GM19240 (cell line): ENCODE results near the gene DOLPP1.
"Not testable (repeated sequence)": the region's sequence is repeated elsewhere in the genome, so short reads cannot be mapped to it uniquely, and the experiment has no call there.

ENCODE experiments used
- DNase-seq: peaks from one replicate; pipeline ENCODE4 v3.0.0; 2011; ENCODE audit warnings: low spot score; ENCODE audit not compliant: insufficient read length

The DOLPP1 gene, protein sequence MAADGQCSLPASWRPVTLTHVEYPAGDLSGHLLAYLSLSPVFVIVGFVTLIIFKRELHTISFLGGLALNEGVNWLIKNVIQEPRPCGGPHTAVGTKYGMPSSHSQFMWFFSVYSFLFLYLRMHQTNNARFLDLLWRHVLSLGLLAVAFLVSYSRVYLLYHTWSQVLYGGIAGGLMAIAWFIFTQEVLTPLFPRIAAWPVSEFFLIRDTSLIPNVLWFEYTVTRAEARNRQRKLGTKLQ

DNA sequence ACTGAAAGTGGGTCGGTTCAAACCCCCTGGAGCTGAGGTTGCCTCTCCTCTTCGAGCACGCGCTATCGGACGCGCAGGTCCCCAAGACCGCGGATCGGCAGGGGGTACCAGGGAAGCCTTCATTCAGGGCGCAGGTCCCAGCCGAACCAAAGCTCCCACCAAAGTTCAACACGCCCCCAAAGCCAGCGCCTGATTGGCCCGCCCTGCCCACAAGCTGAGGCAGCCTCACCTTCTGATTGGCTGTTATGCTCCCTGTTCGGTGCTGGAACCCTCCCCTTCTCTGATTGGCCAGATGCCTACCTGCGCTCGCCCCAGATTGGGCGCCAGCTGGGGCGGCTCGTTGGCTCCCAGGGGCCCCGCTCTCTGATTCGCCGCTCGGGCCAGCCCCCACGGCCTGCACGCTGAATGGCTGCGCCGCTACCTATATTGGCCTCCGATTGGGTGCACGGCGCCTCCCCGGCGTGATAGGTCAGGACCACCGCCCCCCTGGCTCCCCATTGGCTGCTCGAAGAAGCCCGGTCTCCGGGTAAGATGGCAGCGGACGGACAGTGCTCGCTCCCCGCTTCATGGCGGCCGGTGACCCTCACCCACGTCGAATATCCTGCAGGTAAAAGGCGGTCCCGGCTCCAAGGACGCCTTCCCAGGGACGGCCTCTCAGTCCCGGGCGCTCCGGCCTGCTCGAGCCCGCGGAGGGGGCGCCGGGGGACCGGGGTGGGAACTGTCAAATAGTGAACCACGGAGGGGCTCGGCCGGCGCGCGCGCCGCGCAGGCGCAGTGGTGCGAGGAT lies at the start of gene DOLPP1:
Gene DOLPP1 (plus strand): TSS at position 511 of the 787 bp plus-strand sequence. CDS start 21 bp downstream, at position 532.
- peak; percentile 97 for DNase-seq

DNA sequence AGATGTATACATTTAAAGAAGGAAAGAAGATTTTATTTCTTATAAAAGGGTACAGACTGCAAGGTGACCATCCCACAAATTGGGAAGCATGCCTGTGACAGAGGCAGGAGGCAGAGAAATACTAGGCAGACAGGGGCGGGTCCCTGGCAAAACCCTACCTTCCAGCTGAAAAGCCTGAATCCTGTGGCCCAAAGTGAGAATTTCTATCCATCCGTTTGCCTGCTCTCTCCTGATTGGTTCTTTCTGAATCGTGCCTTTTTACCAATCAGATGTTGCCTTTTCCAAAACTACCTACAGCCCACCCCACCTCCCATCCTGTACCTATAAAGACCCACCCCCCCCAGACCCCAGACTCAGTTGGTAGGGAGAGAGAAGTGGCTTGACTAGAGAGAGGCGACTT lies 49.4 kb upstream of the DOLPP1 start:
- DNase-seq, result no peak

DNA sequence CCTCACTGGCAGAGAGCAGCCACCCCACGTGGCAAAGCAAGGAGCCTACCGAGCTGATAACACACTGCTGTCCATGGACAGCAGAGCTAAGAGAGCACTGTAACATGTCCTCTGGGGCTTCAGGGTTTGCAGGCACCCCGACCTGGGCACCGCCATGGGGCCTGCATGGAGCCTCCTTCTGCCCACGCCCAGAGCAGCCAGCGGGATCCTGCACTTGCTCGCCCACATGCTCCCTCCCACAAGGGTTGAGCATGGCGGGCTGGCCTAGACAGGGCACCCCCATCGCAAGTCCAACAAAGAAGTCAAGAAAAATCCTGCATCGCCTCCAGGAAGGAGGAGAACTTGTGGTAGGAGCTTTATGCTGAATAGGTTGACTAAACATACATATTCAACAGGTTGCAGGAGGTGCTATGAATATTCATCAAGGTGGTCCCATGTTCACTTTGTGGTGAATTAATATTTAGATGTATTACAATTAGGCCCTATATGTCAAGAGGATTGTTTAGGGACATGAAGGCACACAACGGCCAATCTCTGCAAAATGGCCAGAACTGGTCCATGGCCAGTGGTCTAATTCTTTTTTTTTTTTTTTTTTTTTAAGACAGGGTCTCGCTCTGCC lies 48.3 kb upstream of the DOLPP1 start:
- no peak for DNase-seq

DNA sequence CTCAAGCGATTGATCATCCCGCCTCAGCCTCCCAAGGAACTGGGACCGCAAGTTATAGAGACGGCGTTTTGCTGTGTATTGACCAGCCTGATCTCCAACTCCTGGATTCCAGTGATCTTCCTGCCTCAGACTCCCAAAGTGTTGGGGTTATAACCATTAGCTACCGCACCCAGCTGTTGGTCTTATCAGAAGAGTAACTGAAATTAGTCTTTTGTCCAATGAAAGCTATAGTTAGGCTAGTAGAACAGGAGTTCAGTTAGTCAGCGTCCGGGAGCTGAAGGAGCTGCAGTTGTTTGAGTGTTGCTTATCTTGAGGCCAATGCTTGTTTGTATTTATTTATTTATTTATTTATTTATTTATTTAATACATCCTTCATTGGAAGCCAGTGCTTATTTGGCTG lies 47.7 kb upstream of the DOLPP1 start:
- DNase-seq, result no peak

DNA sequence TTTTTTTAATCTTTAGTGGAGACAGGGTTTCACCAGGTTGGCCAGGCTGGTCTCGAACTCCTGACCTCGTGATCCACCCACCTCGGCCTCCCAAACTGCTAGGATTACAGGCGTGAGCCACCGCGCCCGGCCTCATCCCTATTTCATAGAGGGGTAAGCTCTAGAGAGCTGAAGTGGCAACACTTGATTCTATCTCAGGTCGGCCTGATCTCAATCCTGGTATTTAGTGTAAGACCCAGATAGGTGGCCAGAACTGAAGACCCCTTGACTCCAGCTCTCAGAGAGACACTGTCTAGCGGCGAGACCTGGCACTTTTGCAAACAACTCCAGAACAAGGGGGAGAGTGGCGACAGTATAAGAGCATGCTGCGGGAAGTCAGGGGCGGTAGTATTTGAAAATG lies 45.1 kb upstream of the DOLPP1 start:
- DNase-seq, result not testable (repeated sequence)

DNA sequence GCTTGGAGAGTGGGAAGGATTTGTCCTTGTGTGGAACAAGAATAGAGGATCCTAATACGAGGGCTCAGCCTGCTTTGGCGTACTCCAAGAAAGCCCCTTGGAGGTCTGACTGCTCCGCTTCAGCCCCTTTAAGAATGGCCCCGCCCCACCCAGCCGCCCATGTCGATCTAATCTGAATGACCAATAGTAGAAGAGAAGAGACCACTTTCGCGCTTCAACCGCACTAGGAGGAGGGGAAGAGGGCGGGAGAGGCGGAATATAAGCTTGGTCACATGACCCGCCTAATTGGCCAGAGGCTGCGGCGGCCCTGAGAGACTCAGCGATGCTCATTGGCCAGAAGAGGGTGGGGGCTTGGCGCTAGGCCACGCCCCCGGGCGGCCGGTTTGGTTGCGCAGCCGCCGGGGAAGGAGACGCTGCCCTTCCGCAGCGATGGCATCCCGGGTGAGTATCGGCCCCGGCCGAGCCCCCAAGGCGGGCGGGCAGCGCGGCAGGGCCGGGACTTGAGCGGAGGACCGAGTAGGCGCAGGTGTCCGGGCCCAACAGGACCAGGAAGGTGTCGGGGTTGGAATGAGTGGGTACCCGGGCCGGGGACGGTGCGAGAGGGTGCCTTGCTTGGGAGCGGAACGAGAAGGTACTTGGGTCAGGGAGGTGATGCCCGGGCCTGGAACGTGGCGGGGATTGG lies 44.5 kb upstream of the DOLPP1 start, which contains the start of gene MIGA2:
Gene MIGA2 (plus strand): TSS at position 386 of the 682 bp plus-strand sequence. CDS start 3,969 bp downstream, outside the sequence.
- DNase-seq, result peak; percentile 98

DNA sequence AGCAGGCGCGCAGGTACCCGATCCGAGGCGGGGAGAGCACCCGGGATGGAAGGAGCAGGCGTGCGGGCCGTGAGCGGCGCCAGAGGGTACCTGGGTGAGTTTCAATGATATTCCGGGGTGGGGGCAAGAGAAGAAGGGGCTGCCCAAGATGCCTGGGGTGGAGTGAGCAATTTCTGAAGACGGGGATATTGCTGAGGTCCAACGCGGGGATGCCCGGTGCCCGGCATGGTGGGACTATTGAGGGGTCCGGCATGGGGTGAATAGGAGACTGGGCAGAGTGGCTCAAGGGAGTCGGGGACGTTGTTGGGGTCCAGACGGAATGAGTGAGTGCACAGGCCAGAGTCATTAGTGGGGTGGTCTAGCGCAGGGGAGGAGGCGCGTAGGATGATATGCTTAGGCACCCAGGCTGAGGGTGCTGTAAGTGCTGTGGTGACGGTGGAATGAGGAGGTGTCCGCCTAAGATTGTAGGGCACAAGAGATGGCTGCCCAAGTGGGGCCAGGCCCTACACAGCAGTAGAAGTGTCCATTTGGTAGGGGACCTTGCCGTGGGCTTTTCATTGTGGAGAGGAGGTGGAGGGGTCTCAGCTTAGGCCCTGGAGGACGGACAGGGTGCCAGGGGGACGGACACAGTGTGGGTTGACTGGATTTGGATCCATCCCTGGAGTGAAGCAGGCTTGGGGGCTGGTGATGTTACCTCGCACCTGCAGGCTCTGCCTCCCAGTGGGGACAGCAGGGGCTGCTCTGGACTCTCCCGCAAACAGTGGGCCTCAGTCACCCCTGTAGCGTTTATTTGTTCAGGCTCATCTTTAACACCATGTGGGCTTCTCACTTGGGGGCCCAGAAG lies 43.8 kb upstream of the DOLPP1 start:
- DNase-seq, result no peak

DNA sequence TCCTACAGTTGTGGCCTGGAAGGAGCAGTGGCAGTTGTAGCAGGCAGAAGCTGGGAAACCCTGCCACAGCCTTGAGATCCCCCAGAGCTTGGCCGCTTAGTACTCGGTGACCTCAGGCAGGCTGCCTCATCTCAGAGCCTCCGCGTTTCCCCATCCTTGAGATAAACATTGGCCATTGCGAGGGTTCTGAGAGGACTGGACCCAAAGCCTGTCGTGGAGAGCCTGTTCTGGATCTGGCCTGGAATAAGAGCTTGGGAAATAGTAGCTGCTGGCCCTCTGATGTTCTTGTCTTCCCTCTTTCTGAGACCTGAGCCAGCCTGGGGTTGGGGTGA lies 43.2 kb upstream of the DOLPP1 start:
- no peak for DNase-seq

DNA sequence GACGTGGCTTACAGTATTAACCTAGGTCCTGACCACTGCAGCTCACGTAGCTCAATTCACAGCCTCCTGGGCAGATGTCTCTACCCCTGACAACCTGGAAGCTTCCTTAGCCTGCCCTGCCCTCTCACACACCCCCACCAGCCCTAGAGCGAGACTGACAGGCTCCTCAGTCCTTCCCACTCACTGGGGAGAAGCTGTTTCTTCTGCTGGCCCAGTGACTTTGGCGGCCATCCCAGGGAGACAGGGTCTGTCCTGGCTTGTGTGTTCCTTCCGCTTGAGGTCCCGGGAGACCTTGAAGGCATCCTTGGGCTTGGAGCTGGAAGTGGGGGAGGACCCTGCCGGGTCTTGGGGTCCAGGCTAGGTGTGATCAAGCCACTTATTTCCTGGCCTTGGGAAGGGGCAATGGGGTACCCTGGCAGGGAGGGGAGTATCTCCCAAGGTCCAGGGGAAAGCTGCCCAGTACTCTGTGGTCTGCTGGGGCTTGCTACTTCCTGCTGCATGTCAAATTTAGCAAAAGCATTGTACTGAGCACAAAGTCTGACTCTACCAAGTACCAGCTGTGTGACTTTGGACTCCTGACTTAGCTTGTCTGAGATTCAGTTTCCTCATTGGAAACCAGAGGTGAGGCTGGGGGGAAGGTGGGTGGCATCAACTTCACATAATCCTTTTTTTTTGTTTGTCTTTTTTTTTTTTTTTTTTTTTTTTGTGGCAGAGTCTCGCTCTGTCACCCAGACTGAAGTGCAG lies 42.6 kb upstream of the DOLPP1 start:
- no peak for DNase-seq

DNA sequence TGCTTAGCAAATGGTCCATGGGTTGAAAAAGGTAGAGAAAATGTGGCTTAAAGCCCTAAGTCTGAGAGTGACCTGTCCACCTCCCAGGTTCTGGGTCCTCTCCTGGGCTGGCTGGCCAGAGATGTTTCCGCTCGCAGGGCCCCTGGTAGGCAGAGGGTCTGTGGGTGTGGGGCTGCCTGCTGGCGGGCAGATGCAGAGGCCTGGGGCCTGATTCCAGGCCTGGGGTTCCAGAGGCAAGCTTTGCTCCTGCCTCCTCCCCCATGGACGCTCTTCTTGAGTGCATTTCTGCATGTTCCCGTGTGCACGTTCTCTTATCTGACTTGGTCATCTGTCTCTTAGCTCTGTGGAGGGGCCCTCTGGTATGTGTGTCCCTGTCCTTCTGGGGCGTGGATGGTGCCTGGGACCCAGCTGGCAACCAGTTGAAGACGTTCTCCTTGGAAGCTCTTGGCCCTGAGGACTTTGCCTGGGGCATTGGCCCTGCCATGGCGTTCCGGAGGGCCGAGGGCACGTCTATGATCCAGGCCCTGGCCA lies 40.7 kb upstream of the DOLPP1 start:
- DNase-seq, result no peak

DNA sequence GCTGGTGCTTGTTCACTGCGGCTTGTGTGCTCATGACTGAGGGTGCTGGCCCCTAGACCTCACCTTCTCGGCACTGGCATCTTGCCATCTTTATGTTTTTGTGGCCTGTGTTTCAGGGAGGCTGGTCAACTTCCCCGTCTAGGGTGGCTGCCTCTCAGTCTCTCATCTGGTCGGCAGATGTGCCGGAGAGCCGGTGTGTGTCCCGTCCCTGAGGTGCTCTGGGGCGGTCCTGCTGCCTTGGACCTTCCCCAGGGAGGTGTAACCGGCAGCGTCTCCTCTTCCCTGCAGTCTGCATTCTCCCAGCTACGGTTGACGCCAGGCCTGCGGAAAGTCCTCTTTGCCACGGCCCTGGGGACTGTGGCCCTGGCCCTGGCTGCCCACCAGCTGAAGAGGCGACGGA lies 38.9 kb upstream of the DOLPP1 start:
- no peak for DNase-seq

DNA sequence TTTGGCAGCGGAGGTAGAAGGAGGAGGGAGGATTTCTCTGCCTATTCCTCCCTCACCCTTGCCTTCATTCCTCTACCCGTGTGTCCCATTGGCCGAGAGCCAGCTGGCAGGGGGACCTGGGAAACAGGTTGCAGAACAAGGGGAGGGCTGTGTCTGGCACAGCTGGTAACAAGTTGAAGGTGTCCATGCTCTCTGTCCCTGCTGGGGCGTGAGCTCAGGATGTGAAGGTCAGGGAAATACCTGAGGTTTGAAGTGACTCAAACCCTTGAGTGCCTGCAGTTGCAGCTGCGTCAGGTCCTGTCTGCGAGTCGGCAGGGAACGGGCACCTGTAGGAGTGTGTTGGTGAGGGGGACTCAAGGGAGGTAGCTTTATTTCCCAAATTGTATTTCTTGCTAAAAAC lies 28.3 kb upstream of the DOLPP1 start:
- no peak for DNase-seq

DNA sequence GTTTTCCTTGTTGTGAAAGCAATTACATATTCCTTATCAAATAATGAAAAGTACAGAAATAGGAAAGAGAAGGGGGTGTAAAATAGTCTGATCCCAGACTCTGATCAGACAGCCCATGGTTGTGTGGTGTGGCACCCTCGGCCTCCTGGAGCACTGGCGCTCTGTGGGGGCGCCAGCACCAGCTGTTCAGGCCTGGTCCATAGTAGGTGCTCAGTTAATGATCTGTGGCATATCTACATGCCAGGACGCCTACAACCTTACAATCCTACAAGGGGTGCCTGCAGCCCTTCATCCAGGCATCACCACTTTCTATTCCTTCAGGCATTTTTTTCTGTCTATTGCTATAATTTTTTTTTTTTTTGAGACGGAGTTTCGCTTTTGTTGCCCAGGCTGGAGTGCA lies 27.9 kb upstream of the DOLPP1 start:
- DNase-seq, result no peak

DNA sequence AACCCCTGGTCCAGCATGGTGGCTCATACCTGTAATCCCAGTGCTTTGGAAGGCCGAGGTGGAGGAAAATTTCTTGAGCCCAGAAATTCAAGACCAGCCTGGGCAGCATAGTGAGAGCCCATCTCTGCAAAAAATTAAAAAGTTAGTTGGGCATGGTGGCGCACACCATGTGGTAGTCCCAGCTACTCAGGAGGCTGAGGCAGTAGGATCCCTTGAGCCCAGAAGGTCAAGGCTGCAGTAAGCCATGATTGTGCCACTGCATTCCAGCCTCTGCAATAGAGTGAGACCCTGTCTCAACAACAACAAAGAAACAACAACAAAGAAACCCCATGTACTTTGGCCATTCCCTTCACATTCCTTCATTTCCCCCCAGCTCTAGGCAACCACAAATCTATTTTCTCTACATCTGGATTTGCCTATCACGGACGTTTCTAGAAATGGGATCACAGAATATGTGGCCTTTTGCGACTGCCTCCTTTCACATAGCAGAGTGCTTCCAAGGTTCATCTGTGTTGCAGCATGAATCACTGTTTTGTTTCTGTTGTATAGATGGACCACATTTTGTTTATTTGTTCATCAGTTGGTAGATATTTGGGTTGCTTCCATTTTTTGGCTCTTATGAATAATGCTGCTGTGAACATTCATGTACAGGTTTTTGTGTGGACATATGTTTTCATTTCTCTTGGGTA lies 26.6 kb upstream of the DOLPP1 start:
- DNase-seq, result no peak

DNA sequence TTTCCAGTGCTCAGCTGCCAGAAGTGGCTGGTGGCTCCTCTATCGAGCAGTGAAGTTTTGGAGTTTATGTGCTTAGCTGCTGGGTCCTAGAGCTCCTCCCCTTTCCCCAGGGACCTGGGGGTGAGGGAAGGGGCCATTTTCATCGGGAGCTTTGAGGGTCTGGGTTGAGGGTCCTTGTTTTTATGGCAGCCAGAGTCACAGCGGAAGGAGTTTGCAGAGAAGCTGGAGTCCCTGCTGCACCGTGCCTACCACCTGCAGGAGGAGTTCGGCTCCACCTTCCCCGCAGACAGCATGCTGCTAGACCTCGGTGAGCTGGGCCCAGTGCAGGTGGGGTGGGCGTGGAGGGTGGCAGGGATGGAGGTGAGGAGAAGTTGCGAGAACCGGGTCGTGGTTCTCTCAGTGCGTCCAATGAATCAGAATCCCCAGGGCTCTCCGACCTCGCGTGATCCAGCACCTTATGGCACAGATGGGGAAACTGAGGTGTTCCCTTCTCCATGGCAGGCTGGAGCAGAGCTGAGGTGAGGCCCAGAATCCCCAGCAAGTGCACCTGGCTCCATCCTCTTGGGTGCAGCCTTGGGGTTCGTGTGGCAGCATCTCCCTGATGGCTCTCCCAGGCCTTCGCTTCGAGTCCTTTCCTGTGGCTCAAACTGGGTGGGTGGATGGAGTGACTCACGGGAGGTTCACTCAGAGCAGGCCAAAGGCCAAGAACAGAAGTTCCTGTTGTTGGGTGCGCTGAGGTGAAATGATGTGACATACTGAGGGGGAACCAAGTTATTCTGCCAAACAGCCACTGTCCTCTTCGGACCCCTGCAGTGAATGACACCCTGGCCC lies 21.7 kb upstream of the DOLPP1 start:
- DNase-seq, result no peak

DNA sequence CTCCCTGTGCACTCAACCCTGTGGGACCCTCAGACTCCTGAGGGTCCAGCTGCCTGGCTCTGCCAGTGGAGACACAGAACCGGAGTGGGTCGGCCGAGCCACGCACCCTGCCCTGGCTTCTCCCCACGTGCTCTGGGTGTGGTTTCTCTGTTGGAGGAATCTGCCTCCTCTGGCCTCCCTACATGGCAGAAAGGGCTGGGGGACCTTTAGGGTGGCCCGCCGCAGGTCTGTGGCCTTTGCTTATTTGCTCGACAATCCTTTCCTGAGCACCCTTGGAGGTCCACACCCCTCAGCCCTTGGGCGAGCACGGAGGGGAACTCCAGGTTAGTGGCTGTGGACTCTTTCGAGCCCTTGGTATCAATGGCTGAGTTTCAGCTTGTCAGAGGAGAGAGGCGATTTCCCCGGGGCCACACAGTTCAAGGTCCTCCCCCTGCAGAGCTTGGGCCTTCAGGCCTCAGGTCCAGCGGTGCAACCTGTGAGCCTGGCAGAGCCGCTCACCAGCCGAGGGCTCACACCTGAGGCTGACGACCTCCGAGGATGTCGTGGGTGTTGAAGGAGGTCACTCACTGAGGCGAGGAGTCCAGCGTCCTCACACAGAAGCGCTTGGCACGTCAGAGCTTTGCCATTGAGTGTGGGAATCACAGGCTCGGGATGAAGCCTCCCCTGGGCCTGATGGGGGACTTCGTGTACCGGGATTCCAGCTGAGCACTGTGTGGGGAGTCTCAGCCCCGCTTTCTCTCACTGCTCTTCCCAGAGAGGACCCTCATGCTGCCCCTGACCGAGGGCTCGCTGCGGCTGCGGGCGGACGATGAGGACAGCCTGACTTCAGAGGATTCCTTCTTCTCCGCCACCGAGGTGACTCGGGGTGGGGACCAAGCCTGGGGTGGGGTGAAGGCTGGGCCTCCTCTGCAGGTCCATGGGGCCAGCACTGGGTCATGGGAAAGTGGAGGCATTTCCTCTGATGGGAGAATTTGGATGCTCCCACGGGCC lies 20.8 kb upstream of the DOLPP1 start:
- no peak for DNase-seq

DNA sequence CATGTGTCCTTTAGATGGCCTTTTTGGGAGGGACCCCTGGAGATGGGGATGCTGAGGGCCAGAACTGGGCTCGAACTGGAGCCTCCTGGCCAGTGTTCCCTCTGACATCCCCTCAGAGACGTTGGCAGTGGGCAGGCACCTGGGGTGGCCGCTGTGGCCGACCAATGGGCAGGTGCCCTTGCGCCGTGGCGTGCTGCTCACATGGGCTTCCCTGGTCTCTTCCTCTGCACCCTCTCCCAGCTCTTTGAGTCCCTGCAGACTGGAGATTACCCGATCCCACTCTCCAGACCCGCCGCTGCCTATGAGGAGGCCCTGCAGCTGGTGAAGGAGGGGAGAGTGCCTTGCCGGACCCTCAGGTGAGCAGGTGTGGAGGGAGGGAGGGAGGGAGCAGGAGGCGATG lies 19.9 kb upstream of the DOLPP1 start:
- no peak for DNase-seq
